Left lung (tissue), 10 donors: ENCODE data around the gene PRCD. TPM values are rescaled to one million over a fixed set of nuclear protein-coding genes. Genes with fewer than 3 reads are reported as not detected.
A peak's percentile ranks its signal among the peaks of the same experiment; 100 is the strongest.
"Not testable (repeated sequence)": the region's sequence is repeated elsewhere in the genome, so short reads cannot be mapped to it uniquely, and the experiment has no call there.

ENCODE experiments used
- ATAC-seq: fragments of 200-7000 bp; cut with Tn5 transposase; one replicate; pipeline ENCODE4 v1.9.1; 2020; ENCODE audit warnings: moderate library complexity
- DNase-seq, 4 donors: peaks; one replicate each; pipeline ENCODE4 v3.0.0-alpha.2; 2013 to 2020
- H3K27ac ChIP-seq, 2 donors: fragments of 200-600 bp; sonication (generic) in 1 of 2; one replicate each; pipeline versions ENCODE4 v1.5.0 to v1.8.0; 2020 to 2021
- H3K27me3 ChIP-seq, 2 donors: fragments of 200-600 bp; sonication (generic) in 1 of 2; one replicate each; pipeline versions ENCODE4 v1.5.0 to v1.8.0; 2020 to 2021
- H3K36me3 ChIP-seq, 2 donors: fragments of 200-600 bp; sonication (generic) in 1 of 2; one replicate each; pipeline versions ENCODE4 v1.5.0 to v1.8.0; 2020 to 2021
- H3K4me1 ChIP-seq, 2 donors: fragments of 200-600 bp; one replicate each; pipeline ENCODE4 v1.8.0; 2021
- H3K4me3 ChIP-seq, 2 donors: fragments of 200-600 bp; sonication (generic) in 1 of 2; one replicate each; pipeline versions ENCODE4 v1.5.0 to v1.8.0; 2020 to 2021; ENCODE audit warnings: mild to moderate bottlenecking in 1 of 2
- H3K9me3 ChIP-seq, 2 donors: fragments of 200-600 bp; sonication (generic) in 1 of 2; one replicate each; pipeline versions ENCODE4 v1.5.0 to v1.8.0; 2020 to 2021
- intact Hi-C, 2 donors: fragments of 100-400 bp; cut with DNase I; formaldehyde crosslinking; loops; one replicate each; pipeline versions ENCODE4 v1.11.2 to v1.14.2; 2022
- polyA plus RNA-seq, 6 donors: library from polyadenylated mRNA; unstranded; fragments of 120-200 nt; gene quantifications; one replicate each; pipeline ENCODE4 v1.2.1, GENCODE V29; 2013; ENCODE audit not compliant: insufficient read length in 6 of 6
- total RNA-seq, 2 donors: library from RNA; stranded (reverse); fragmentation: NEBNext Ultra II Directional; extraction: Animal tissue kit (Norgen Biotek cat#: 25700); gene quantifications; one replicate each; pipeline ENCODE4 v1.2.1, GENCODE V29; 2021
- TF ChIP-seq, protein P1 (sequence below), 2 donors: fragments of 200-600 bp; sonication (generic) in 1 of 2; IDR thresholded peaks; one replicate each; pipeline versions ENCODE4 v1.5.0 to v1.8.0; 2021; ENCODE audit warnings: antibody characterized with exemption in 2 of 2
- donor health status: DM: no; HTN: yes; CAD: no.
- donor health status: DM: no; HTN: no; CAD: no.

PRCD gene
- total and polyA plus RNA-seq, 8 donors, result 1.3 to 11.4 (median 8.9) TPM

DNA sequence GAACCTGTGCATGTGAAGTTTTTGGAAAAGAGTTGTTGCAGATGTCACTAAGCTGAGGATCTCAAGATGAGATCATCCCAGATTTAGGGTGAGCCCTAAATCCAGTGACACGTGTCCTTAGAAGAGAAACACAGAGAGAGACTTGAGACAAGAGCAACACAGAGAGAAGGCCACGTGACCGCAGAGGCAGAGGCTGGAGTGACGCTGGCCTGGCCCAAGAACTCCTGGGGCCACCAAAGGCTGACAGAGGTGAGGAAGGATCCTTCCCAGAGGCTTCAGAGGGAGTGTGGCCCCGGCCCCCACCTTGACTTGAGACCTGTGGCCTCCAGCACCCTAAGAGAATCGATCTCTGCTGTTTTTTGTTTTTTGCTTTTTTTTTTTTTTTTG, 26.5 kb upstream of the PRCD start:
- TF ChIP-seq, protein P1, sequence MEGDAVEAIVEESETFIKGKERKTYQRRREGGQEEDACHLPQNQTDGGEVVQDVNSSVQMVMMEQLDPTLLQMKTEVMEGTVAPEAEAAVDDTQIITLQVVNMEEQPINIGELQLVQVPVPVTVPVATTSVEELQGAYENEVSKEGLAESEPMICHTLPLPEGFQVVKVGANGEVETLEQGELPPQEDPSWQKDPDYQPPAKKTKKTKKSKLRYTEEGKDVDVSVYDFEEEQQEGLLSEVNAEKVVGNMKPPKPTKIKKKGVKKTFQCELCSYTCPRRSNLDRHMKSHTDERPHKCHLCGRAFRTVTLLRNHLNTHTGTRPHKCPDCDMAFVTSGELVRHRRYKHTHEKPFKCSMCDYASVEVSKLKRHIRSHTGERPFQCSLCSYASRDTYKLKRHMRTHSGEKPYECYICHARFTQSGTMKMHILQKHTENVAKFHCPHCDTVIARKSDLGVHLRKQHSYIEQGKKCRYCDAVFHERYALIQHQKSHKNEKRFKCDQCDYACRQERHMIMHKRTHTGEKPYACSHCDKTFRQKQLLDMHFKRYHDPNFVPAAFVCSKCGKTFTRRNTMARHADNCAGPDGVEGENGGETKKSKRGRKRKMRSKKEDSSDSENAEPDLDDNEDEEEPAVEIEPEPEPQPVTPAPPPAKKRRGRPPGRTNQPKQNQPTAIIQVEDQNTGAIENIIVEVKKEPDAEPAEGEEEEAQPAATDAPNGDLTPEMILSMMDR (IDR thresholded peaks at IDR 0.05), result no peak
- intact Hi-C loops, result no loop called here
- ATAC-seq, result no peak

DNA sequence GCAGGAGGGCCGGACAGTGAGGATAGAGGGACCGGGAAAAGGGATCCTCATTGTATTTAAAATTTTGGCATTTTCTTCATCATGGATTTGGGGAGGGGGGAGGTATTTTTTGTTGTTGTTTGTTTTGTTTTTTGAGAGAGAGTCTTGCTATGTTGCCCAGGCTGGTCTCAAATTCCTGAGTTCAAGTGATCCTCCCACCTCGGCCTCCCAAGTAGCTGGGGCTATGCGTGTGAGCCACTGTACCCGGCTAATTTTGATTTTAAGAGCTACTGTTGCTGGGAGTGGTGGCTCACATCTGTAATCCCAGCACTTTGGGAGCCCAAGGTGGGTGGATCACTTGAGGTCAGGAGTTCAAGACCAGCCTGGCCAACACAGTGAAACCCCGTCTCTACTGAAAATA, 25.5 kb upstream of the PRCD start:
- ATAC-seq, result not testable (repeated sequence)

More for the DNA sequence above, 26.5 kb upstream of the PRCD start:
- Histone ChIP-seq H3K36me3 (no peaks in the 10 kb centered on the region), H3K4me1 (peaks cover 0 to 38% of the 10 kb centered on the region in 2 donors), H3K4me3 (no peak overlapping the region), H3K9me3 (no peaks in the 10 kb centered on the region), H3K27ac (no peak overlapping the region), H3K27me3 (no peaks in the 10 kb centered on the region)
- DNase-seq, result no peak

DNA sequence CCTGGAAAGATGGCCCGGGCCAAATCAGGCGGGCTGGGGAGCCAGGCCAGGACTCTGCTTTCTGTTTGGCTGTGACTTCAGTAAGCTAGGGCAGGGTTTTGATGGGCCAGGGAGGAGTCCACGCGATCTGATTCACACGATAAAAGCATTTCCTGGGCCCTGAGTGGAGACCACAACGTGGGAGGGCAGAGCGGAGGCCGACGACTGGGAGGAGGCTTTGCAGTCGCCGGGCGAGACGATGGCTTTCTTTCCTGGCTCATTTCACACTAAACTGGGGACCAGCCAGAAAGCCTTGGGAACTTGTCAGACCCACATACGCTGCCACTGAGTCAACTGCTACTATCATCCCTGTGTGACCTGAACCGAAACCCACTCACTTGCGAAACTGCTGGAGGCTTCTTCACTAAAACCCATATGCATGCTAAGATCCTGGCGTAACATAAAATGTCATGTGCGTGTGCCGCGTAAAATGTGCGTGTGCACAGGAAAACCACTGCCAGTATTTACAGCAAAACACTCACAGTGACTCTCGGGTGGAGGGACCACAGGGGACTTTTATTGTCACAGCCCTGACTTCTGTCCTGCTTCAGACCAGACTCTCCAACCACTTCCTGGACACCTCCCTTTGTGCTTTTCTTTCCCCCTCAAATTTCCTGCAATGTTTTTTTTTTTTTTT, 24.4 kb upstream of the PRCD start:
- ATAC-seq, result peak; percentile 71

More for the DNA sequence above, 25.5 kb upstream of the PRCD start:
- DNase-seq, intact Hi-C loops, H3K9me3 ChIP-seq, H3K4me3 ChIP-seq, H3K36me3 ChIP-seq, H3K27me3 ChIP-seq: not testable (repeated sequence)
- peaks cover 0 to 38% of the 10 kb centered on the region in 2 donors for H3K4me1 ChIP-seq
- peak overlapping the region in 1 of 2 donors; percentile 76 for H3K27ac ChIP-seq

DNA sequence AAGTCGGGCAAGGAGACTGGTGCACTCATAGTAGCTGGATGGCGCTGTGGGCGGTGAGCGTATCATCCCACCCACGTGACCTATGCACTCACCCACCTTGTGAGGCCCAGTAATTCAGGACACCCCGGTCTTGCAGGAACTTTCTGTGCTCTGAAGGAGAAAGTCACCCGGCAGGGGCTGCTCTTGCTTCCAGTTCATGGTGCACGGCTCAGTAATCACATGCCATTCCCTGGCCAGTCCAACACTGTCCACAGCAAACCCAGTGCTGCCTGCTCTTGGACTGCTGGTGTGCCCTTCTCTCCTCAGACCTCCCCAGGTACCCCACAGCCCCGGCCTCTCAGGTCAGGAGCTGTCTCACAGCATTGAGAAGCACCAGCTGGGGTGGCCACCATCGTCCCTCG, 22.2 kb upstream of the PRCD start:
- no peaks in the 10 kb centered on the region for H3K27me3 ChIP-seq
- H3K4me3 ChIP-seq, result no peak overlapping the region
- H3K4me1 ChIP-seq, result peaks cover 0 to 22% of the 10 kb centered on the region in 2 donors
- no peak for ATAC-seq
- no peaks in the 10 kb centered on the region for H3K36me3 ChIP-seq
- no peak overlapping the region for H3K27ac ChIP-seq
- DNase-seq, result no peak
- intact Hi-C loops, result no loop called here
- TF ChIP-seq, protein P1 (IDR thresholded peaks at IDR 0.05), result no peak
- no peaks in the 10 kb centered on the region for H3K9me3 ChIP-seq

More for the DNA sequence above, 24.4 kb upstream of the PRCD start:
- Histone ChIP-seq H3K4me3 (no peak overlapping the region), H3K36me3 (no peaks in the 10 kb centered on the region), H3K27ac (peak overlapping the region; percentile 70 to 76), H3K4me1 (peaks cover 0 to 38% of the 10 kb centered on the region in 2 donors), H3K9me3 (no peaks in the 10 kb centered on the region), H3K27me3 (no peaks in the 10 kb centered on the region)
- TF ChIP-seq, protein P1 (IDR thresholded peaks at IDR 0.05), result no peak
- peak in 2 of 4 donors; percentile 49 to 85 for DNase-seq
- intact Hi-C loops, result no loop called here

DNA sequence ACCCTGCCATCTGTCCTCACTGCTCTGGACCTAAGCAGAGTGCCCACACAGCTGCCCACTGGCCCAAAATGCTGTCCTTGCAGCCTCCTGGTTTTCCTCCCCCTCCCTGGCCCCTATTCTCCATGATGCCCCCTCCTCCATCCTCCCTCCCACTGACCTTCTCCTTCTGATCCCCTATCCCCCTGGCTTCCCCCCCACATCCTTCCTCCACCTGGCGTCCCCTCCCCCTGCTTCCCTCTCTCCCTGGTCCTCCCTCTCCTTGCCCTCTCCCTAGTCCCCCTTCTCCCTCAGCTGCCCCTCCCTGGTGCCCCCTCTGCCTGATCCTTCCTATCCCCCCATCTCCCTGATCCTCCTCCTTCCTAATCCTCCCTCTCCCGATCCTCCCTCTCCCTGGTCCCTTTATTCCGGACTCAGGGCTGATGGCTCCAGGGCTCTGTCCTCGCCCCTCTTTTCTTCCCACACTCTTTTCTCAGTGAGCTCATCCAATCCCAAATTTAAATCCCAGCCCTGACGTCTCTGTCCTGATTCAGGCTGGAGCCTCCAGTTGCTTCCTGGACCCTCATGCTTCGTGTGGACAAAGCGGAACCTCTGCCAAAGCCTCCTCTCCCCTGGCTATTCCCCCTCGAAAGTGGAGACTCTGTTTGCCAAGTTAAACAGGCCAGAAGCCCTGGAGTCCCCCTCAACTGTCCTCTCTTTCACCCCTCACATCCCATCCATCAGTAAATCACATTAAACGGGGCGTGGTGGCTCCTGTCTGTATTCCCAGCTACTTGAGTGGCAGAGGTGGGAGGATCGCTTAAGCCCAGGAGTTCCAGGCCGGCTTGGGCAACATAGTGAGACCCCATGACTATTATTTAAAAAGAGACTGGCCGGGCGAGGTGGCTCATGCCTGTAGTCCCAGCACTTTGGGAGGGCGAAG, 20.5 kb upstream of the PRCD start:
- no peak overlapping the region for H3K27ac ChIP-seq
- TF ChIP-seq, protein P1 (IDR thresholded peaks at IDR 0.05), result no peak
- no peak for DNase-seq
- peaks cover 0 to 4% of the 10 kb centered on the region in 2 donors for H3K27me3 ChIP-seq
- H3K4me1 ChIP-seq, result peaks cover 6 to 31% of the 10 kb centered on the region in 2 donors
- H3K4me3 ChIP-seq, result no peak overlapping the region
- no peak for ATAC-seq
- H3K36me3 ChIP-seq, result no peaks in the 10 kb centered on the region
- H3K9me3 ChIP-seq, result no peaks in the 10 kb centered on the region
- intact Hi-C loops, result no loop called here
